ENCODE results near the gene TMEM196.

The TMEM196 gene

DNA sequence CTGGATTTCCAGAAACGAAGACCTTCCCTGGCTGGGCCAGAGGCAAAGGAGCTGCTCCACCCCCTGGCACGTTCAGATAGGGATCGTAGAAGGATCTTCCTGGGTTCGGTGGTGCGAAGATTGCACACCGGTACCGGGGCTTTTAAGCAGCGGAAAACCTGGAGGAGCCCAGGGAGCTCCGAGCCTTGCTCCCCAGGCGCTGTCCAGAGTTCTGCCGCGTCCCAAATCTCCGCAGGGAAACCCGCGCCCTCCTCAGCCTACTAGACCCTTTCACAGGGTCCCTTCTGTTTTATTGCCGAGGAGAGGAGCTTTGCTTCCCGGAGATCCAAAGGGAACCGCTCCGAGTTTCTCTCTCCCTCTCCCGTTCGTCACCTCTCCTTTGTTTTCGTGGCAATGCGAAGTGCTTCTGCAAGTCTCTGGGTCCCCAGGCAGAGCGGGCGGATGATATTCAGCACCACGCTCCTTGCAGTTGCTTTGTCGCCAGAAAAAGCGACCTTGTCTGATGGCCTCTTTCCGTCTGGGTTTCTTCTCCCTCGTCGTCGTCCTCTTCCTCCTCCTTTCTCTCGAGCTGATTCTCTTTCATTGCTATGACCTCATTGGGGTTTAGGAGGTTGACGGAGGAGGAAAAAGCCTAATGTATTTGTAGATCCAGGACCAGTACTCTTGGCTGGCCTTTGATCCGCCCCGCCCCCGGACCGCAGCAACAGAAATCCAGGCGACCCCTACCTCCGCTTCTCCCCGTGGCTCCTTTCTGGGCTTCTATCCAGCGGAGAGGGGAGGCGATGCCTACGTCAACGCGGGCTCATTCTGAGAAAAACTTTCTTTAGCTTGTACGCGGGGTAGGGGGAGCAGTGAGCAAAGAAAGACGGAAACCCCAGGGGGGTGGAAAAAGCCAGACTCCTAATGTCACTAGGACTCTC, at the start of gene TMEM196:
TSS of gene TMEM196 (minus strand) at position 777 of the 920 bp plus-strand sequence. CDS start 921 bp downstream, outside the sequence.
- peak; percentile 83 for DNase-seq (ENCODE audit: low read depth, low spot score)

DNA sequence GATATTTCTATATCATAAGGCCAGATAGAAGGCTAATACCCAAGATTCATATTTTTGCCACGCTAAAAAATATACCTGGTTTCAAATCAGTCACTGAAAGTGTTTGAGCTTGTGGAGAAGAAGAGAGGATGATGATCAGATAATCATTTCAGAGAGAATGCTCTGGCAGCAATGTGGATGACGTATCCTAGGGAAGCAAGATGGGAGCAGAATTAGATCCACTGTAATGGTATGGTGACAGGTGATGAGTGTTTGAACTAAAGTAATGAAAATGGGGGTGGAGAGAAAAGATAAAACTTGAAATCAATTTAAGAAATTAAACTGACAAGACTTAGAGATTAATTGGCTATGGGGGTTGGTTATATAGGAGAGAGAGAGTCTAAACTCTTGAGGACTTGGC, 42.7 kb upstream of the TMEM196 start:
- no peak for DNase-seq (ENCODE audit: low read depth, low spot score)

DNA sequence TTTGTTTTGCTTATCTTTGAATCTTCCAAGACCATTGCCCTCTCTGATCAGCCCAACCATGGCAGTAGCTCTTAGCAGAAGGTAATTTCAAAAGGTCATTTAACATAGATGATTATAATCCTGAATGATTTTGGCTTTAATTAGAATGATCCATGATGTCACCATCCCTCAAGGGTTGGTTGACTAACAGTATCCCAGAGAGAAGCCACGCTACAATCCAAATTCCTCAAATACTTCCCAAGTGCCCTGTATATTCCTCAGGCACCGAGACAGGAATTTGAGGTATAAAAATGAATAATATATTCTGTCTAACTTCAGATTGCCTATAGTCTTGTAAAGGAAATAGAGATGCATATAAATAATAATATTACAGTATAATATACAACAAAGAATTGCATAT, 42.1 kb upstream of the TMEM196 start:
- no peak for DNase-seq (ENCODE audit: low read depth, low spot score)

- no peak for DNase-seq (ENCODE audit: low read depth, low spot score)
Measured at GRCh38 chr7:19814776-19815175, 41.4 kb upstream of the TMEM196 start.

- no peak for DNase-seq (ENCODE audit: low read depth, low spot score)
Measured at GRCh38 chr7:19811386-19811785, 38.0 kb upstream of the TMEM196 start.

DNA sequence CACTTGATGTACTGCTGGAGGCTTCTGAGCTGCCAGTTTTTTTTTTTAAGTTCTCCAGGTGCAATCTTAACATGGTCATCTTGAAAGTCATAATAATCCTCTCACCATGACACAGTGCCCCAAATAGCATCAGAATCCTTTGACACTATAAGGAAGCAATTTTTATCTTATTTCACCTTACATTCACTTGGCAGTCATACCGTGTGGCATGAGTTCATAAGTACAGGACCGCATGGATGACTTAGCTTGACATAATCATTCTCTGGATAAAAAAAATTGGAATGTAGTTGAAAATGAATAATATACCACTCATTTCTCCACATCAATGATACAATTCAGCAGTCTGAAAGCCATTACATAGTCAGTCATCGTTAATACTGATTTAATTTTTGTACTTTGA, 25.6 kb upstream of the TMEM196 start:
- DNase-seq (ENCODE audit: low read depth, low spot score), result no peak

- DNase-seq (ENCODE audit: low read depth, low spot score), result no peak
Measured at GRCh38 chr7:19783541-19783940, 10.1 kb upstream of the TMEM196 start.

DNA sequence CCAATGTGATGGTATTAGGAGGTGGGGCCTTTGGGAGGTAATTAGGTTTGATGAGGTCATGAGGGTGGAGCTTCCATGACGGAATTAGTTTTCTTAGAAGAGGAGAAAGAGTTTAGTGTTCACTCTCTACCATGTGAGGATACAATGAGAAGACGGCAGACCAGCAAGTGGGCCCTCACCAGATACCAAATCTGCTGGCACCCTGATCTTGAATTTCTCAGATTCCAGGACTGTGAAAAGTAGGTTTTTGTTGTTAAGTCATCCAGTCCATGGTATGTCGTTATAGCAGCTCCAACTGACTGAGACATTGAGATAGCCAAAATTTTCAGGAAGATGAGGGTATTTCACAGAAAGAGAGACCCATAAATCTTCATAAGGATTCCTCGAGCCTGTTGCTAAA, 3.6 kb upstream of the TMEM196 start:
- no peak for DNase-seq (ENCODE audit: low read depth, low spot score)

- no peak for DNase-seq (ENCODE audit: low read depth, low spot score)
Measured at GRCh38 chr7:19775578-19775977, 2.2 kb upstream of the TMEM196 start.

- DNase-seq (ENCODE audit: low read depth, low spot score), result no peak
Measured at GRCh38 chr7:19772306-19772705, 1.1 kb downstream of the TMEM196 start.

- no peak for DNase-seq (ENCODE audit: low read depth, low spot score)
Measured at GRCh38 chr7:19762631-19763030, 10.8 kb downstream of the TMEM196 start.

- peak; percentile 25 for DNase-seq (ENCODE audit: low read depth, low spot score)
Measured at GRCh38 chr7:19754521-19755116, 18.8 kb downstream of the TMEM196 start.

DNA sequence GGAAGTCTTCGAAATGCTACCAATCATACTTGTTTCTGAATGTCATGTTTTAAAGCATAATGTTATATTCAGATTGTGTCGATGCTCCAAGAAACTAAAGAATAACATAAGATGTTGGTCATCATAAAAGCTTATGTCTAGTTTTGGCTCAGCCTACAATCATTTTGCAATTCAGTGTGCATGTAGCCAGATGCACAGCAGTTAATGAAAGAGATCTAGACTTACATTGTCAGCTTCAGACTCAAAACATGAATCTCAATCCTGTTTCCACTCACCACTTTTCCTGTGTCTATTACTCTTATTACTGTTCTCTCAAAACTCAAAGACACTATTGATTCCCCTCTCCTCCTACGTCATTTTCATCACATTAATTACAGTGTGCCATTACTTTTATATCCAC, 21.4 kb downstream of the TMEM196 start:
- DNase-seq (ENCODE audit: low read depth, low spot score), result no peak

DNA sequence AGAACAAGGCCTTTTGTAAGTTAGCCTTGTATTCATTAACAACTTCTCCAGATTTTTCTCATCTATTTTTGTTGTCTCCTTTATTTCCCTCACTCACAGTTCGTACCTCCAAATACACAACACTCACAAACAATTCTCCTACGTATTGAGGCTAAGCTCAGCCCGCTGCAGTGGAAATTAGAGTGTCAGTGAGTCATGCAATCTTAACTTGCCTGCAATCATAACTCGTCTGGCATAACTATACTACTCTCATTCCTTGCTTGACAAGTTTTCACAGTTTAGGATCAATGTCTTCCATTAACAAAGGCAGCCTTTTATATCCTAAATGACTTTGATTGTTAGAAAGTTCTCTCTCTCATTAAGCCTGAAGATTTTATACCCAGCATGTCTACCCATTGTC, 23.8 kb downstream of the TMEM196 start:
- DNase-seq (ENCODE audit: low read depth, low spot score), result no peak

DNA sequence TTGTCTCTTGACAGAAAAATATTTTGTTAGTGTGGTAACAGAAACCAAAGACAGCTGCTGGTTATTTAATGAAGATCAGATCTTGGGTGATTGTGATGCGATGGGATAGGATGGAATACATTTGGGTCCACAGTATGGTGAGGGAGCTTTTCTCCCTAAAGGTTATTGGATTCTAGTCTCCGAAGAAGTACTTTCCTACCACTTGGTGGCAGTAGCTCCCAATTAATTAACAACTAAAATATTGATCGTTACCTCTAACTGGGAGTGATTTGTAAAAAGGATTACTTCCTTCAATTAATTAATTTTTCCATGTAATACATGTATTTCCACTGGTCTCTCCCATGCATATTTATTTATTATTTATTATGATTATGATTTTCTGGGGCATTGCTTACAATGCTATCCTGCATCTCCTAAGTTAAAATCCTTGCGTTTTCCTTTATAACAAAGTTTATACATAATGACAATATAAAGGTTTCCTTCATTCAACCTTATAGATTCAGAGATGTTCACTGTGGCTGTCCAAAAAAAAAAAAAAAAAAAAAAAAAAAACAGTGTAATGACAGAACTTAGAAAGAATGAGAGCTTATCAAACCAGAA, 25.6 kb downstream of the TMEM196 start:
- DNase-seq (ENCODE audit: low read depth, low spot score), result no peak

DNA sequence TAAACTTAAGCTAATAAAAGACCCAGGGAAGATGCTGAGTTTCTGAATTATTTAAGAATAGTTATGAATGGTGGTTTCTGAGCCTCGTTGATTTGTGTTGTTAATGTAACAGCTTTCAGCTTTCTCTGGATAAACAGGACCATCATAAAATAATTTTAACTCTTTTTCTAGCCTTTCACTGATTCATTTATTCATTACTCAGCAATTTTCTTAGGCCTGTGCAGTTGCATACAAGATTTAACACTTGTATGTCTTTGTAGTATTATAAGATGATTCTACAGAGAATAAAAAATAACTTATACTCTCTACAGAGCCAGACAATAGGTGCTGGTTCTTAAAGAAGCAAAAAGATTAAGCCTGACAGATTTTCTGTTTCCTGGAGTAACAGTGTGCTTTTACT, 29.3 kb downstream of the TMEM196 start:
- no peak for DNase-seq (ENCODE audit: low read depth, low spot score)

DNA sequence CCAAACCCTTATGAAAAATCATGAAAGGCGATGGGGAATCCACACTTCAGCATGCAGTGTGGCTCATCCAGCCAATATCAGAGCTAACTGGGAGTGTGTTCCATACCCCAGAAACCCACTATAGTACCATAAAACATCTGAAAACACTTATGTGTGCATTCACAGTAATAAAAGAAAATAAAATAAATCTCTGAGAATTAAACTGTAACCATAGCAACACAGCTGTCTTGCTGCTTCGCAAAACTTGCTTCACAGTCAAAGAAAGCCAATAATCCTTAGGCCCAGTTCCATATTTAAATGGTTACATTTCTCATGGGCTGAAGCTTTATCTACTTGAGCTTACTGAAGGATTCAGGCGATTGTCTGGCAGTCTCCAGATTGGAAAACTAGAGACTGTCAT, 44.7 kb downstream of the TMEM196 start:
- DNase-seq (ENCODE audit: low read depth, low spot score), result no peak

DNA sequence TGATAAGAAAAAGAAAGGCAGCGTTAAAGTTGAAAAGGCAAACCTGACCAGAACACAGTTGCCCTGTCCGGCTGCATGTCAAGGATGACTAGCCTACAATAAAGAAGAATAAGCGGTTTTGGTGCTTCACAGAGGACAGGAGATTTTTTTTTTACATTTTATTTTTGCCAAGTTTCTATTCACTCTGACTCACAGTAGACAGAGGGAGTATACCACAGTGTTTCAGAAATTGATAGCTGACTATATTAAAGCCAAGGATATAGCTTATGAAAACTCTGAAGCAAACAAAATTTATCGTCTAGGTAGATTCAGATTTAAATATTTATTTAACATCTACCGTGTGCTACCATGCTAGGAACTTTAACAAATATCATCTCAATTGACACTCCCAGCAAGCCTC, 47.6 kb downstream of the TMEM196 start:
- DNase-seq (ENCODE audit: low read depth, low spot score), result no peak

DNA sequence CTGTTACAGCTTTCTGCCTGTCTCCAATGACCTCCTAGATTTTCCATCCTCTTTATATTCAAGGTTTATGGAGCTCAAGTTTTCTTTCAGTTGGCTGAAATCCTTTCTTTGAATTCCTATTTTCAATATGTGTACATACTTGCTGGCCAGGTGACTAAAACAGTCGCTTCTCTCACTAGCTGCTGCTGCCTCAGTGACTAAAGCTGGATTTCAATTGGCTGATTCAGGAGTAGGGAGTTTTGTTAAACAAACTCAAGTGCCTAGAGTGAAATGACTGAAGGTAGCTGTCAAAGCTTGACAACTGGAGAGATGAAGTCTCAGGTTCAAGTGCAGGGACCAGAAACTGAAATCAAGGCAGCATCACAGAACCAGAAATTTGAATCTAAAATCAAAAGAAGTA, 57.9 kb downstream of the TMEM196 start:
- DNase-seq (ENCODE audit: low read depth, low spot score), result no peak

DNA sequence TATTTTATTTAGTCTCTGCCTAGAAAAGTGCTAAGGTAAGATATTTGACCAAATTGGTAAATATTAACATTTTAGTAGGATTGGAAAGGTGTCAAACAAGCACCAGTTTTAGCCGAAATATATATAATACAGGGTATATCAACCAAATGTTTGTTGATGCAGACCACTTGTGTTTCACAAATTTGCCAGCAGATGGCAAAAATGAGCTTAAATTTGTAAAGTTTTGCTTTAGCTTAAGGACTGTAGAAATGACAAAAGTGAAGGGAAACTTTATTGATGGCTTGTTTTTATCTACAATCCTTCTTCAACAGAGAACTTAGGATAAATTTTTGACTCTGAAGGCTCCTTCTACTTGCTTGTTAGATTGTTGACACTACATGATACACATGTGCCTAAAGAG, 59.7 kb downstream of the TMEM196 start:
- no peak for DNase-seq (ENCODE audit: low read depth, low spot score)

- no peak for DNase-seq (ENCODE audit: low read depth, low spot score)
Measured at GRCh38 chr7:19709249-19709578, 64.2 kb downstream of the TMEM196 start.

- peak; percentile 99 for DNase-seq (ENCODE audit: low read depth, low spot score)
Measured at GRCh38 chr7:19708397-19709248, 64.8 kb downstream of the TMEM196 start, which contains the start of gene POLR1F. TSS of gene POLR1F (minus strand) at chr7:19709037. CDS start at chr7:19709016, 21 bp downstream.
